H1 (cell line): ENCODE data around the gene TBCB. TPM values are rescaled to one million over a fixed set of nuclear protein-coding genes. Genes with fewer than 3 reads are reported as not detected.

Experiments used
- CTCF ChIA-PET: fragments of 300-600 bp; sonication (Branson Sonifier 250); formaldehyde crosslinking; loops from one replicate; lab custom pipeline; 2021; ENCODE audit not compliant: partially characterized antibody; lab: Charles Lee
- POLR2A ChIA-PET: fragments of 300-600 bp; sonication (Branson Sonifier 250); formaldehyde crosslinking; loops from one replicate; lab custom pipeline; 2021; ENCODE audit warnings: inconsistent platforms; ENCODE audit not compliant: partially characterized antibody; lab: Charles Lee
- DNase-seq, 2 experiments: peaks; one replicate each; pipeline versions ENCODE4 v3.0.0 to v3.0.0-alpha.2; 2010 to 2022; ENCODE audit warnings: low spot score in 2 of 2, low read depth in 1 of 2, mixed read lengths in 1 of 2
- FAIRE-seq: peaks from 2 replicates; lab custom pipeline; 2011; peaks lifted over from hg19 to GRCh38; lab: Jason Lieb, UNC
- H2AFZ ChIP-seq: 2 replicates; pipeline ENCODE4 v1.8.1; 2012; ENCODE audit warnings: low read length, inconsistent platforms
- H2AK5ac ChIP-seq: 2 replicates; pipeline ENCODE4 v1.6.1; 2013; ENCODE audit warnings: low read depth, low read length
- H2BK120ac ChIP-seq: replicated peaks from 2 replicates; pipeline ENCODE3; 2013; ENCODE audit warnings: low read depth, low read length, inconsistent platforms
- H2BK12ac ChIP-seq: 2 replicates; pipeline ENCODE4 v1.6.1; 2013; ENCODE audit warnings: low read depth, low read length
- H2BK15ac ChIP-seq: 2 replicates; pipeline ENCODE4 v1.6.1; 2013; ENCODE audit warnings: low read length
- H2BK20ac ChIP-seq: 2 replicates; pipeline ENCODE4 v1.6.1; 2013; ENCODE audit warnings: low read length
- H2BK5ac ChIP-seq: 2 replicates; pipeline ENCODE4 v1.6.1; 2013; ENCODE audit warnings: low read depth, low read length
- H3K14ac ChIP-seq: 2 replicates; pipeline ENCODE4 v1.6.1; 2013; ENCODE audit warnings: inconsistent platforms; ENCODE audit not compliant: insufficient read length
- H3K18ac ChIP-seq: 2 replicates; pipeline ENCODE4 v1.6.1; 2013; ENCODE audit warnings: low read length; ENCODE audit errors: extremely low read depth
- H3K23ac ChIP-seq: 2 replicates; pipeline ENCODE4 v1.6.1; 2013; ENCODE audit warnings: inconsistent platforms; ENCODE audit not compliant: insufficient read length
- H3K23me2 ChIP-seq: 2 replicates; pipeline ENCODE4 v1.6.1; 2013; ENCODE audit warnings: low read depth, low read length
- H3K27ac ChIP-seq: 2 replicates; pipeline ENCODE4 v1.6.1; 2011; ENCODE audit warnings: low read depth, low read length, inconsistent platforms
- H3K27me3 ChIP-seq, 4 experiments: replicated peaks in 1 of 4; 1 replicate in 1 of 4; 2 replicates in 3 of 4; pipeline versions ENCODE4 v1.6.1 to v1.8.1; 2011 to 2013; ENCODE audit warnings: low read length in 3 of 4, mild to moderate bottlenecking in 3 of 4, inconsistent platforms in 2 of 4, mixed read lengths in 2 of 4, moderate library complexity in 1 of 4; ENCODE audit not compliant: control insufficient read depth in 3 of 4, insufficient read depth in 3 of 4; ENCODE audit errors: extremely low read depth in 1 of 4
- H3K36me3 ChIP-seq, 4 experiments: 2 replicates each; pipeline versions ENCODE4 v1.6.1 to v1.8.1; 2011 to 2013; ENCODE audit warnings: mild to moderate bottlenecking in 4 of 4, low read length in 3 of 4, moderate library complexity in 2 of 4, control low read depth in 1 of 4, inconsistent platforms in 1 of 4; ENCODE audit not compliant: insufficient read depth in 4 of 4, control insufficient read depth in 2 of 4
- H3K4ac ChIP-seq: replicated peaks from 2 replicates; pipeline ENCODE3; 2013; ENCODE audit warnings: low read length, low read depth, mixed read lengths, inconsistent platforms; ENCODE audit not compliant: insufficient read length
- H3K4me1 ChIP-seq, 4 experiments: replicated peaks in 1 of 4; 1 replicate in 1 of 4; 2 replicates in 3 of 4; pipeline versions ENCODE4 v1.6.1 to v1.8.1; 2011 to 2013; ENCODE audit warnings: low read length in 3 of 4, inconsistent platforms in 2 of 4, mixed read lengths in 1 of 4; ENCODE audit not compliant: insufficient read depth in 4 of 4, control insufficient read depth in 3 of 4
- H3K4me2 ChIP-seq, 2 experiments: 2 replicates each; pipeline versions ENCODE4 v1.6.1 to v1.8.1; 2011 to 2013; ENCODE audit warnings: low read depth in 2 of 2, low read length in 2 of 2, control low read depth in 1 of 2, inconsistent platforms in 1 of 2, mild to moderate bottlenecking in 1 of 2; ENCODE audit not compliant: insufficient read depth in 1 of 2
- H3K4me3 ChIP-seq, 4 experiments: fragments of 200-600, 300-600 bp in 1 of 4; sonication (generic), shearing (Covaris generic), sonication (Bioruptor Twin) in 1 of 4; 2 replicates each; pipeline versions ENCODE4 v1.5.1 to v1.8.1; 2011 to 2016; ENCODE audit warnings: low read length in 4 of 4, low read depth in 3 of 4, control low read depth in 2 of 4, inconsistent platforms in 2 of 4, mild to moderate bottlenecking in 2 of 4, mixed read lengths in 1 of 4, moderate library complexity in 1 of 4; ENCODE audit not compliant: insufficient read depth in 2 of 4; ENCODE audit errors: extremely low read depth in 1 of 4
- H3K56ac ChIP-seq: replicated peaks from 2 replicates; pipeline ENCODE3; 2013; ENCODE audit warnings: low read depth, mild to moderate bottlenecking, mixed read lengths, low read length, inconsistent platforms; ENCODE audit not compliant: insufficient read length
- H3K79me1 ChIP-seq: 2 replicates; pipeline ENCODE4 v1.6.1; 2013; ENCODE audit warnings: low read depth, low read length, control low read depth
- H3K79me2 ChIP-seq, 2 experiments: 2 replicates each; pipeline versions ENCODE4 v1.6.1 to v1.8.1; 2012 to 2013; ENCODE audit warnings: low read length in 2 of 2, mild to moderate bottlenecking in 2 of 2, inconsistent platforms in 1 of 2; ENCODE audit not compliant: insufficient read depth in 2 of 2, control insufficient read depth in 1 of 2
- H3K9ac ChIP-seq, 4 experiments: replicated peaks in 1 of 4; 1 replicate in 1 of 4; 2 replicates in 3 of 4; pipeline versions ENCODE4 v1.6.1 to v1.8.1; 2011 to 2013; ENCODE audit warnings: low read depth in 3 of 4, low read length in 3 of 4, control low read depth in 2 of 4, mild to moderate bottlenecking in 2 of 4, moderate library complexity in 2 of 4, inconsistent platforms in 1 of 4; ENCODE audit errors: extremely low read depth in 1 of 4
- H3K9me3 ChIP-seq, 2 experiments: 2 replicates each; pipeline versions ENCODE4 v1.6.1 to v1.8.1; 2012 to 2013; ENCODE audit warnings: mild to moderate bottlenecking in 2 of 2, moderate library complexity in 2 of 2, control low read depth in 1 of 2, inconsistent platforms in 1 of 2, low read depth in 1 of 2, low read length in 1 of 2, mixed read lengths in 1 of 2; ENCODE audit not compliant: insufficient read depth in 2 of 2
- H4K20me1 ChIP-seq, 2 experiments: replicated peaks in 1 of 2; 2 replicates each; pipeline versions ENCODE3 to v1.8.1; 2011 to 2013; ENCODE audit warnings: inconsistent platforms in 2 of 2, low read length in 2 of 2, mild to moderate bottlenecking in 1 of 2; ENCODE audit not compliant: insufficient read depth in 2 of 2, control insufficient read depth in 1 of 2
- H4K5ac ChIP-seq: 2 replicates; pipeline ENCODE4 v1.6.1; 2013; ENCODE audit warnings: low read length, low read depth, mixed read lengths, inconsistent platforms; ENCODE audit not compliant: insufficient read length
- H4K8ac ChIP-seq: 2 replicates; pipeline ENCODE4 v1.8.0; 2013; ENCODE audit warnings: mild to moderate bottlenecking, moderate library complexity, low read length, inconsistent platforms; ENCODE audit not compliant: insufficient read depth; ENCODE audit errors: extremely low read depth
- H4K91ac ChIP-seq: replicated peaks from 2 replicates; pipeline ENCODE3; 2013; ENCODE audit warnings: low read length, mixed read lengths, inconsistent platforms; ENCODE audit not compliant: insufficient read length
- ASH2L ChIP-seq: fragments of 200-600, 300-600 bp; sonication (generic); IDR thresholded peaks from one replicate; pipeline ENCODE4 v1.7.1; 2017; ENCODE audit warnings: low read length
- CHD1 ChIP-seq: IDR thresholded peaks from 2 replicates; pipeline ENCODE4 v1.6.1; 2012; ENCODE audit warnings: low read depth, low read length, improper control_type of control experiment
- GABPA ChIP-seq: IDR thresholded peaks from 2 replicates; pipeline ENCODE4 v1.6.1; 2011; ENCODE audit warnings: mild to moderate bottlenecking, low read length, moderate library complexity, borderline replicate concordance; ENCODE audit not compliant: insufficient read depth
- GTF2F1 ChIP-seq: IDR thresholded peaks from 2 replicates; pipeline ENCODE4 v1.6.1; 2012; ENCODE audit warnings: low read depth, low read length, improper control_type of control experiment, borderline replicate concordance
- PHF8 ChIP-seq: fragments of 200-600 bp; sonication (generic); conservative IDR thresholded peaks from 2 replicates; pipeline ENCODE4 v1.7.1; 2012; ENCODE audit warnings: low read depth, mild to moderate bottlenecking, inconsistent platforms, low read length, moderate library complexity
- SUZ12 ChIP-seq: fragments of 200-600 bp; sonication (generic); IDR thresholded peaks from 2 replicates; pipeline ENCODE4 v1.6.1; 2012; ENCODE audit warnings: mild to moderate bottlenecking, inconsistent platforms, low read length, moderate library complexity, mixed read lengths
- WGBS, 2 experiments: shearing (Covaris generic) in 1 of 2; methylation state at CpG; one replicate each; pipeline versions ENCODE4 v1.1.6 to v1.1.7; 2013 to 2015; ENCODE audit warnings: low lambda C conversion rate in 2 of 2, mixed read lengths in 2 of 2, inconsistent platforms in 1 of 2, low coverage in 1 of 2, missing lambda C conversion rate in 1 of 2; ENCODE audit not compliant: insufficient replicate concordance in 2 of 2, insufficient coverage in 1 of 2, insufficient read length in 1 of 2; ENCODE audit errors: extremely low coverage in 1 of 2, missing lambda C conversion rate in 1 of 2; 5-methylcytosine and 5-hydroxymethylcytosine counted together
- polyA plus RNA-seq, 7 experiments: library from polyadenylated mRNA; depleted of rRNA in 3 of 7; stranded (reverse) in 5 of 7; unstranded in 2 of 7; fragments of >200 nt in 5 of 7; fragments of 200-250 nt in 2 of 7; gene quantifications; 1 replicate in 5 of 7; 2 replicates in 1 of 7; 4 replicates in 1 of 7; pipeline versions ENCODE4 v1.2.1 to v1.2.3, GENCODE V29; 2011 to 2013; ENCODE audit warnings: missing spikeins in 2 of 7, mixed read lengths in 2 of 7
- total RNA-seq: library from RNA; stranded (reverse); fragmentation: NEBNext Ultra II Directional; extraction: Animal tissue kit (Norgen Biotek cat#: 25700); gene quantifications from 2 replicates; pipeline ENCODE4 v1.2.1, GENCODE V29; 2021
- TF ChIP-seq, protein P1 (sequence below): IDR thresholded peaks from 2 replicates; pipeline ENCODE4 v1.6.1; 2011; ENCODE audit warnings: low read length, improper control_type of control experiment
- TF ChIP-seq, protein P2 (sequence below), 3 experiments: IDR thresholded peaks; 1 replicate in 2 of 3; 2 replicates in 1 of 3; pipeline versions ENCODE4 v1.5.1 to v1.6.1; 2011; ENCODE audit warnings: low read length in 3 of 3, mild to moderate bottlenecking in 3 of 3, inconsistent platforms in 2 of 3, low read depth in 1 of 3, moderate library complexity in 1 of 3; ENCODE audit not compliant: insufficient read depth in 1 of 3; ENCODE audit errors: control extremely low read depth in 1 of 3

The TBCB gene
- total and polyA plus RNA-seq, 2 of the 8 experiments (the other 6 are each of a cell fraction or from before 2014, with no cell fraction given): 153 to 286 TPM

DNA sequence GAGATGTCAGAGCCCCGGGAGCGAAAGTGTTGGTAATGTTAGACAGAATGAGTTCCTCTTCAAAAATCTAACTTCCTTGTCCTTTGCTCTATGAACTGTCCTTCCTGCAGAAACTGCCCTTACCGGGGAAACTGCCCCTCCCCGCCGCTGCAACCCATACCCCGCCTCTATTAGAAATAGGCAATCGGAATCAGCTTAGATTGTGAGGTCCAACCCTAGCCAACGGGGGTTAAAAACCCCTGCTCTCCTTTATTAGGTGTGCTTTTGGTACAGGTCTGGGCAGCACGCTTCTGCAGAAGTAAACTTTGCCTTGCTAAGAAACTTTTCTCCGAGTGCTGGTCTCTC is 13.1 kb downstream of the TBCB start:
- Histone ChIP-seq H3K79me2 (no peaks in the 10 kb centered on the region), H2BK15ac (peak overlapping the region; percentile 63; the same call in 1 of the 2 replicates), H3K18ac (no peak overlapping the region), H3K79me1 (no peaks in the 10 kb centered on the region), H3K27me3 (no peaks in the 10 kb centered on the region), H3K23ac (no peak overlapping the region), H4K8ac (peak overlapping the region; percentile 72; the same call in 1 of the 2 replicates), H3K23me2 (no peaks in the 10 kb centered on the region; the same call in 1 of the 2 replicates), H3K27ac (peak overlapping the region; percentile 40; the same call in 1 of the 2 replicates), H3K4me2 (peak overlapping the region; percentile 36 to 76), H3K9ac (peak overlapping the region in 3 of 4 experiments; percentile 31 to 65 (median 57); a peak in 5 of 7 replicates), H2AK5ac (no peak overlapping the region), H3K14ac (no peak overlapping the region), H2BK120ac (no peak overlapping the region), H2BK5ac (peak overlapping the region; percentile 82), H4K91ac (no peak overlapping the region), H2AFZ (0 out of 2 replicates have a peak overlapping the region, but pooled peaks have one; percentile 12), H3K4ac (no peak overlapping the region), H3K56ac (no peak overlapping the region), H3K9me3 (no peaks in the 10 kb centered on the region), H2BK12ac (no peak overlapping the region), H3K36me3 (peaks cover 4 to 11% (median 8%) of the 10 kb centered on the region in 4 experiments; a peak in 5 of 8 replicates), H3K4me3 (peak overlapping the region; percentile 24 to 72 (median 54)), H3K4me1 (no peaks in the 10 kb centered on the region), H2BK20ac (no peak overlapping the region), H4K20me1 (no peaks in the 10 kb centered on the region), H4K5ac (no peak overlapping the region)
- 8% methylated on average over 10 of the region's 10 CpGs; no CpG with 5 or more reads in 1 of the 2 experiments for WGBS, 2 experiments
- DNase-seq (no peak), FAIRE-seq (no peak)
- TF ChIP-seq GTF2F1: no peak
- TF ChIP-seq, protein P1, sequence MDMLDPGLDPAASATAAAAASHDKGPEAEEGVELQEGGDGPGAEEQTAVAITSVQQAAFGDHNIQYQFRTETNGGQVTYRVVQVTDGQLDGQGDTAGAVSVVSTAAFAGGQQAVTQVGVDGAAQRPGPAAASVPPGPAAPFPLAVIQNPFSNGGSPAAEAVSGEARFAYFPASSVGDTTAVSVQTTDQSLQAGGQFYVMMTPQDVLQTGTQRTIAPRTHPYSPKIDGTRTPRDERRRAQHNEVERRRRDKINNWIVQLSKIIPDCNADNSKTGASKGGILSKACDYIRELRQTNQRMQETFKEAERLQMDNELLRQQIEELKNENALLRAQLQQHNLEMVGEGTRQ: no peak
- no peak for TF ChIP-seq SUZ12
- TF ChIP-seq PHF8: no peak
- TF ChIP-seq ASH2L: peak; percentile 41
- TF ChIP-seq GABPA: no peak
- TF ChIP-seq CHD1: no peak
- TF ChIP-seq, protein P2, sequence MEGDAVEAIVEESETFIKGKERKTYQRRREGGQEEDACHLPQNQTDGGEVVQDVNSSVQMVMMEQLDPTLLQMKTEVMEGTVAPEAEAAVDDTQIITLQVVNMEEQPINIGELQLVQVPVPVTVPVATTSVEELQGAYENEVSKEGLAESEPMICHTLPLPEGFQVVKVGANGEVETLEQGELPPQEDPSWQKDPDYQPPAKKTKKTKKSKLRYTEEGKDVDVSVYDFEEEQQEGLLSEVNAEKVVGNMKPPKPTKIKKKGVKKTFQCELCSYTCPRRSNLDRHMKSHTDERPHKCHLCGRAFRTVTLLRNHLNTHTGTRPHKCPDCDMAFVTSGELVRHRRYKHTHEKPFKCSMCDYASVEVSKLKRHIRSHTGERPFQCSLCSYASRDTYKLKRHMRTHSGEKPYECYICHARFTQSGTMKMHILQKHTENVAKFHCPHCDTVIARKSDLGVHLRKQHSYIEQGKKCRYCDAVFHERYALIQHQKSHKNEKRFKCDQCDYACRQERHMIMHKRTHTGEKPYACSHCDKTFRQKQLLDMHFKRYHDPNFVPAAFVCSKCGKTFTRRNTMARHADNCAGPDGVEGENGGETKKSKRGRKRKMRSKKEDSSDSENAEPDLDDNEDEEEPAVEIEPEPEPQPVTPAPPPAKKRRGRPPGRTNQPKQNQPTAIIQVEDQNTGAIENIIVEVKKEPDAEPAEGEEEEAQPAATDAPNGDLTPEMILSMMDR (IDR thresholded peaks at IDR 0.05; ENCODE audit: control extremely low read depth in 1 of 3, insufficient read depth in 1 of 3, low read depth in 1 of 3, low read length in 3 of 3): no peak
- ChIA-PET POLR2A (interaction anchor here (0.5 to 5.0 kb wide), 19 partner anchors 8 to 1778 kb away, joined by 3 to 45 read pairs (median 4); partner anchors contain the start of genes CAPNS1, OVOL3, POLR2I and TBCB), CTCF (interaction anchor here (0.6 to 9.1 kb wide), 24 partner anchors 9 to 1127 kb away, joined by 3 to 157 read pairs (median 4); partner anchors contain the start of genes CAPNS1, POLR2I, TBCB and ZNF146)
